H1 (cell line): ENCODE results near the gene NHS. TPM values are rescaled to one million over a fixed set of nuclear protein-coding genes. Genes with fewer than 3 reads are reported as not detected.

Experiments
- CTCF ChIA-PET: fragments of 300-600 bp; sonication (Branson Sonifier 250); formaldehyde crosslinking; loops from one replicate; lab custom pipeline; 2021; ENCODE audit not compliant: partially characterized antibody; lab: Charles Lee
- POLR2A ChIA-PET: fragments of 300-600 bp; sonication (Branson Sonifier 250); formaldehyde crosslinking; loops from one replicate; lab custom pipeline; 2021; ENCODE audit warnings: inconsistent platforms; ENCODE audit not compliant: partially characterized antibody; lab: Charles Lee
- DNase-seq, 2 experiments: peaks; one replicate each; pipeline versions ENCODE4 v3.0.0 to v3.0.0-alpha.2; 2010 to 2022; ENCODE audit warnings: low spot score in 2 of 2, low read depth in 1 of 2, mixed read lengths in 1 of 2
- FAIRE-seq: peaks from 2 replicates; lab custom pipeline; 2011; peaks lifted over from hg19 to GRCh38; lab: Jason Lieb, UNC
- H2AFZ ChIP-seq: 2 replicates; pipeline ENCODE4 v1.8.1; 2012; ENCODE audit warnings: low read length, inconsistent platforms
- H2AK5ac ChIP-seq: 2 replicates; pipeline ENCODE4 v1.6.1; 2013; ENCODE audit warnings: low read depth, low read length
- H2BK120ac ChIP-seq: replicated peaks from 2 replicates; pipeline ENCODE3; 2013; ENCODE audit warnings: low read depth, low read length, inconsistent platforms
- H2BK12ac ChIP-seq: 2 replicates; pipeline ENCODE4 v1.6.1; 2013; ENCODE audit warnings: low read depth, low read length
- H2BK15ac ChIP-seq: 2 replicates; pipeline ENCODE4 v1.6.1; 2013; ENCODE audit warnings: low read length
- H2BK20ac ChIP-seq: 2 replicates; pipeline ENCODE4 v1.6.1; 2013; ENCODE audit warnings: low read length
- H2BK5ac ChIP-seq: 2 replicates; pipeline ENCODE4 v1.6.1; 2013; ENCODE audit warnings: low read depth, low read length
- H3K14ac ChIP-seq: 2 replicates; pipeline ENCODE4 v1.6.1; 2013; ENCODE audit warnings: inconsistent platforms; ENCODE audit not compliant: insufficient read length
- H3K18ac ChIP-seq: 2 replicates; pipeline ENCODE4 v1.6.1; 2013; ENCODE audit warnings: low read length; ENCODE audit errors: extremely low read depth
- H3K23ac ChIP-seq: 2 replicates; pipeline ENCODE4 v1.6.1; 2013; ENCODE audit warnings: inconsistent platforms; ENCODE audit not compliant: insufficient read length
- H3K23me2 ChIP-seq: 2 replicates; pipeline ENCODE4 v1.6.1; 2013; ENCODE audit warnings: low read depth, low read length
- H3K27ac ChIP-seq: 2 replicates; pipeline ENCODE4 v1.6.1; 2011; ENCODE audit warnings: low read depth, low read length, inconsistent platforms
- H3K27me3 ChIP-seq, 4 experiments: replicated peaks in 1 of 4; 1 replicate in 1 of 4; 2 replicates in 3 of 4; pipeline versions ENCODE4 v1.6.1 to v1.8.1; 2011 to 2013; ENCODE audit warnings: low read length in 3 of 4, mild to moderate bottlenecking in 3 of 4, inconsistent platforms in 2 of 4, mixed read lengths in 2 of 4, moderate library complexity in 1 of 4; ENCODE audit not compliant: control insufficient read depth in 3 of 4, insufficient read depth in 3 of 4; ENCODE audit errors: extremely low read depth in 1 of 4
- H3K36me3 ChIP-seq, 4 experiments: 2 replicates each; pipeline versions ENCODE4 v1.6.1 to v1.8.1; 2011 to 2013; ENCODE audit warnings: mild to moderate bottlenecking in 4 of 4, low read length in 3 of 4, moderate library complexity in 2 of 4, control low read depth in 1 of 4, inconsistent platforms in 1 of 4; ENCODE audit not compliant: insufficient read depth in 4 of 4, control insufficient read depth in 2 of 4
- H3K4ac ChIP-seq: replicated peaks from 2 replicates; pipeline ENCODE3; 2013; ENCODE audit warnings: low read length, low read depth, mixed read lengths, inconsistent platforms; ENCODE audit not compliant: insufficient read length
- H3K4me1 ChIP-seq, 4 experiments: replicated peaks in 1 of 4; 1 replicate in 1 of 4; 2 replicates in 3 of 4; pipeline versions ENCODE4 v1.6.1 to v1.8.1; 2011 to 2013; ENCODE audit warnings: low read length in 3 of 4, inconsistent platforms in 2 of 4, mixed read lengths in 1 of 4; ENCODE audit not compliant: insufficient read depth in 4 of 4, control insufficient read depth in 3 of 4
- H3K4me2 ChIP-seq, 2 experiments: 2 replicates each; pipeline versions ENCODE4 v1.6.1 to v1.8.1; 2011 to 2013; ENCODE audit warnings: low read depth in 2 of 2, low read length in 2 of 2, control low read depth in 1 of 2, inconsistent platforms in 1 of 2, mild to moderate bottlenecking in 1 of 2; ENCODE audit not compliant: insufficient read depth in 1 of 2
- H3K4me3 ChIP-seq, 4 experiments: fragments of 200-600, 300-600 bp in 1 of 4; sonication (generic), shearing (Covaris generic), sonication (Bioruptor Twin) in 1 of 4; 2 replicates each; pipeline versions ENCODE4 v1.5.1 to v1.8.1; 2011 to 2016; ENCODE audit warnings: low read length in 4 of 4, low read depth in 3 of 4, control low read depth in 2 of 4, inconsistent platforms in 2 of 4, mild to moderate bottlenecking in 2 of 4, mixed read lengths in 1 of 4, moderate library complexity in 1 of 4; ENCODE audit not compliant: insufficient read depth in 2 of 4; ENCODE audit errors: extremely low read depth in 1 of 4
- H3K56ac ChIP-seq: replicated peaks from 2 replicates; pipeline ENCODE3; 2013; ENCODE audit warnings: low read depth, mild to moderate bottlenecking, mixed read lengths, low read length, inconsistent platforms; ENCODE audit not compliant: insufficient read length
- H3K79me1 ChIP-seq: 2 replicates; pipeline ENCODE4 v1.6.1; 2013; ENCODE audit warnings: low read depth, low read length, control low read depth
- H3K79me2 ChIP-seq, 2 experiments: 2 replicates each; pipeline versions ENCODE4 v1.6.1 to v1.8.1; 2012 to 2013; ENCODE audit warnings: low read length in 2 of 2, mild to moderate bottlenecking in 2 of 2, inconsistent platforms in 1 of 2; ENCODE audit not compliant: insufficient read depth in 2 of 2, control insufficient read depth in 1 of 2
- H3K9ac ChIP-seq, 4 experiments: replicated peaks in 1 of 4; 1 replicate in 1 of 4; 2 replicates in 3 of 4; pipeline versions ENCODE4 v1.6.1 to v1.8.1; 2011 to 2013; ENCODE audit warnings: low read depth in 3 of 4, low read length in 3 of 4, control low read depth in 2 of 4, mild to moderate bottlenecking in 2 of 4, moderate library complexity in 2 of 4, inconsistent platforms in 1 of 4; ENCODE audit errors: extremely low read depth in 1 of 4
- H3K9me3 ChIP-seq, 2 experiments: 2 replicates each; pipeline versions ENCODE4 v1.6.1 to v1.8.1; 2012 to 2013; ENCODE audit warnings: mild to moderate bottlenecking in 2 of 2, moderate library complexity in 2 of 2, control low read depth in 1 of 2, inconsistent platforms in 1 of 2, low read depth in 1 of 2, low read length in 1 of 2, mixed read lengths in 1 of 2; ENCODE audit not compliant: insufficient read depth in 2 of 2
- H4K20me1 ChIP-seq, 2 experiments: replicated peaks in 1 of 2; 2 replicates each; pipeline versions ENCODE3 to v1.8.1; 2011 to 2013; ENCODE audit warnings: inconsistent platforms in 2 of 2, low read length in 2 of 2, mild to moderate bottlenecking in 1 of 2; ENCODE audit not compliant: insufficient read depth in 2 of 2, control insufficient read depth in 1 of 2
- H4K5ac ChIP-seq: 2 replicates; pipeline ENCODE4 v1.6.1; 2013; ENCODE audit warnings: low read length, low read depth, mixed read lengths, inconsistent platforms; ENCODE audit not compliant: insufficient read length
- H4K8ac ChIP-seq: 2 replicates; pipeline ENCODE4 v1.8.0; 2013; ENCODE audit warnings: mild to moderate bottlenecking, moderate library complexity, low read length, inconsistent platforms; ENCODE audit not compliant: insufficient read depth; ENCODE audit errors: extremely low read depth
- H4K91ac ChIP-seq: replicated peaks from 2 replicates; pipeline ENCODE3; 2013; ENCODE audit warnings: low read length, mixed read lengths, inconsistent platforms; ENCODE audit not compliant: insufficient read length
- JUND ChIP-seq: IDR thresholded peaks from 2 replicates; pipeline ENCODE4 v1.6.1; 2011; ENCODE audit warnings: mild to moderate bottlenecking, improper control_type of control experiment, low read length
- KDM1A ChIP-seq: fragments of 200-600, 300-600 bp; sonication (generic); IDR thresholded peaks from 2 replicates; pipeline ENCODE4 v1.7.1; 2016; ENCODE audit warnings: mild to moderate bottlenecking, low read length, borderline replicate concordance
- KDM5A ChIP-seq: fragments of 200-600 bp; IDR thresholded peaks from 2 replicates; pipeline ENCODE4 v1.7.1; 2012; ENCODE audit warnings: mild to moderate bottlenecking, low read length, inconsistent platforms, mixed read lengths
- NRF1 ChIP-seq: IDR thresholded peaks from 2 replicates; pipeline ENCODE4 v1.6.1; 2011; ENCODE audit warnings: mild to moderate bottlenecking, low read depth, low read length, improper control_type of control experiment
- SRF ChIP-seq: IDR thresholded peaks from 2 replicates; pipeline ENCODE4 v1.6.1; 2011; ENCODE audit warnings: mild to moderate bottlenecking, low read depth, low read length, moderate library complexity
- WGBS, 2 experiments: shearing (Covaris generic) in 1 of 2; methylation state at CpG; one replicate each; pipeline versions ENCODE4 v1.1.6 to v1.1.7; 2013 to 2015; ENCODE audit warnings: low lambda C conversion rate in 2 of 2, mixed read lengths in 2 of 2, inconsistent platforms in 1 of 2, low coverage in 1 of 2, missing lambda C conversion rate in 1 of 2; ENCODE audit not compliant: insufficient replicate concordance in 2 of 2, insufficient coverage in 1 of 2, insufficient read length in 1 of 2; ENCODE audit errors: extremely low coverage in 1 of 2, missing lambda C conversion rate in 1 of 2; 5-methylcytosine and 5-hydroxymethylcytosine counted together
- polyA plus RNA-seq, 7 experiments: library from polyadenylated mRNA; depleted of rRNA in 3 of 7; stranded (reverse) in 5 of 7; unstranded in 2 of 7; fragments of >200 nt in 5 of 7; fragments of 200-250 nt in 2 of 7; gene quantifications; 1 replicate in 5 of 7; 2 replicates in 1 of 7; 4 replicates in 1 of 7; pipeline versions ENCODE4 v1.2.1 to v1.2.3, GENCODE V29; 2011 to 2013; ENCODE audit warnings: missing spikeins in 2 of 7, mixed read lengths in 2 of 7
- total RNA-seq: library from RNA; stranded (reverse); fragmentation: NEBNext Ultra II Directional; extraction: Animal tissue kit (Norgen Biotek cat#: 25700); gene quantifications from 2 replicates; pipeline ENCODE4 v1.2.1, GENCODE V29; 2021
- TF ChIP-seq, protein P1 (sequence below): IDR thresholded peaks from 2 replicates; pipeline ENCODE4 v1.6.1; 2011; ENCODE audit warnings: low read depth, mild to moderate bottlenecking, low read length; ENCODE audit not compliant: insufficient read depth

Gene NHS
- total and polyA plus RNA-seq, 2 of the 8 experiments (the other 6 are each of a cell fraction or from before 2014, with no cell fraction given), result 2.2 to 6.7 TPM

GRCh38 chrX:17471121-17471520, 96.1 kb downstream of the NHS start:
- TF ChIP-seq KDM5A, result no peak
- TF ChIP-seq JUND, result no peak
- TF ChIP-seq SRF, result no peak
- TF ChIP-seq KDM1A, result no peak
- TF ChIP-seq, protein P1, sequence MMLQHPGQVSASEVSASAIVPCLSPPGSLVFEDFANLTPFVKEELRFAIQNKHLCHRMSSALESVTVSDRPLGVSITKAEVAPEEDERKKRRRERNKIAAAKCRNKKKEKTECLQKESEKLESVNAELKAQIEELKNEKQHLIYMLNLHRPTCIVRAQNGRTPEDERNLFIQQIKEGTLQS, result no peak
- TF ChIP-seq NRF1, result no peak
- H3K27ac ChIP-seq, result no peak overlapping the region
- H3K4ac ChIP-seq, result no peak overlapping the region
- H3K56ac ChIP-seq, result no peak overlapping the region
- H3K79me2 ChIP-seq, result no peaks in the 10 kb centered on the region
- H3K36me3 ChIP-seq, result no peaks in the 10 kb centered on the region
- no peak overlapping the region for H4K91ac ChIP-seq
- ChIA-PET CTCF (interaction anchor here (0.9 to 1.1 kb wide), 2 partner anchors 15 to 110 kb away, joined by 3 read pairs; no protein-coding TSS in a partner anchor), POLR2A (no interaction called here)
- H2BK120ac ChIP-seq, result no peak overlapping the region
- H3K18ac ChIP-seq, result no peak overlapping the region
- no peak overlapping the region for H3K4me2 ChIP-seq
- no peaks in the 10 kb centered on the region for H4K20me1 ChIP-seq
- H2BK12ac ChIP-seq, result no peak overlapping the region
- H2BK15ac ChIP-seq, result no peak overlapping the region
- H2BK20ac ChIP-seq, result no peak overlapping the region
- no peaks in the 10 kb centered on the region for H3K27me3 ChIP-seq
- 83% methylated on average over 2 of the region's 2 CpGs; no CpG with 5 or more reads in 1 of the 2 experiments for WGBS, 2 experiments
- H2AFZ ChIP-seq, result no peak overlapping the region
- H3K9ac ChIP-seq, result no peak overlapping the region
- no peaks in the 10 kb centered on the region for H3K4me1 ChIP-seq
- no peak overlapping the region for H4K8ac ChIP-seq
- no peaks in the 10 kb centered on the region for H3K23me2 ChIP-seq
- FAIRE-seq, result no peak
- H3K79me1 ChIP-seq, result no peaks in the 10 kb centered on the region
- no peak overlapping the region for H3K23ac ChIP-seq
- H3K9me3 ChIP-seq, result no peaks in the 10 kb centered on the region
- H2AK5ac ChIP-seq, result no peak overlapping the region
- H3K14ac ChIP-seq, result no peak overlapping the region
- no peak for DNase-seq
- no peak overlapping the region for H3K4me3 ChIP-seq
- no peak overlapping the region for H2BK5ac ChIP-seq
- no peak overlapping the region for H4K5ac ChIP-seq
